Stomach smooth muscle (tissue), 2 donors: ENCODE measurements around the gene CARM1.
A peak's percentile ranks its signal among the peaks of the same experiment; 100 is the strongest.
"Not testable (repeated sequence)": the region's sequence is repeated elsewhere in the genome, so short reads cannot be mapped to it uniquely, and the experiment has no call there.

Experiments used
- H3K27ac ChIP-seq: one replicate; pipeline ENCODE4 v1.7.0; 2013; ENCODE audit warnings: mild to moderate bottlenecking, low read length, inconsistent platforms
- H3K27me3 ChIP-seq, 2 donors: one replicate each; pipeline ENCODE4 v1.7.0; 2013; ENCODE audit warnings: low read length in 2 of 2; ENCODE audit not compliant: insufficient read depth in 2 of 2, control insufficient read depth in 1 of 2
- H3K36me3 ChIP-seq, 2 donors: one replicate each; pipeline ENCODE4 v1.7.0; 2013; ENCODE audit warnings: low read length in 2 of 2; ENCODE audit not compliant: control insufficient read depth in 2 of 2, insufficient read depth in 2 of 2
- H3K4me1 ChIP-seq: one replicate; pipeline ENCODE4 v1.7.0; 2013; ENCODE audit warnings: low read length; ENCODE audit not compliant: control insufficient read depth, insufficient read depth
- H3K4me3 ChIP-seq, 2 donors: one replicate each; pipeline ENCODE4 v1.7.0; 2013; ENCODE audit warnings: low read length in 2 of 2
- H3K9ac ChIP-seq, 2 donors: one replicate each; pipeline ENCODE4 v1.7.0; 2013; ENCODE audit warnings: low read length in 2 of 2, mild to moderate bottlenecking in 1 of 2
- H3K9me3 ChIP-seq, 2 donors: one replicate each; pipeline ENCODE4 v1.7.0; 2013; ENCODE audit warnings: low read length in 2 of 2; ENCODE audit not compliant: control insufficient read depth in 2 of 2
- donor health status: healthy.
- donor health status: Pancreatic carcinoma.

CARM1 gene

GRCh38 chr19:10832939-10833296 is 38.4 kb upstream of the CARM1 start:
- H3K9me3 ChIP-seq: peaks cover 0 to 3% of the 10 kb centered on the region in 2 donors
- H3K27me3 ChIP-seq: no peaks in the 10 kb centered on the region

GRCh38 chr19:10835089-10835753 is 36.1 kb upstream of the CARM1 start:
- Histone ChIP-seq H3K27ac (peak overlapping the region; percentile 97), H3K9ac (peak overlapping the region; percentile 51 to 58), H3K36me3 (peaks cover 0 to 14% of the 10 kb centered on the region in 2 donors), H3K4me1 (peaks cover 15% of the 10 kb centered on the region), H3K9me3 (peaks cover 0 to 3% of the 10 kb centered on the region in 2 donors), H3K4me3 (peak overlapping the region; percentile 62 to 87), H3K27me3 (no peaks in the 10 kb centered on the region)

More at GRCh38 chr19:10832939-10833296, 38.4 kb upstream of the CARM1 start:
- H3K9ac ChIP-seq: no peak overlapping the region
- H3K4me3 ChIP-seq: no peak overlapping the region
- peaks cover 0 to 17% of the 10 kb centered on the region in 2 donors for H3K36me3 ChIP-seq
- peaks cover 15% of the 10 kb centered on the region for H3K4me1 ChIP-seq
- H3K27ac ChIP-seq: no peak overlapping the region

GRCh38 chr19:10835754-10836478 is 35.4 kb upstream of the CARM1 start, which contains the start of gene TMED1:
Gene TMED1 (minus strand): TSS chr19:10836212. CDS start chr19:10836191, 21 bp downstream.
- H3K9me3 ChIP-seq: peaks cover 0 to 3% of the 10 kb centered on the region in 2 donors
- H3K4me3 ChIP-seq: peak within 1 kb of the TSS; percentile 87
- peaks cover 15% of the 10 kb centered on the region for H3K4me1 ChIP-seq
- no peaks in the 10 kb centered on the region for H3K27me3 ChIP-seq
- H3K9ac ChIP-seq: peak within 1 kb of the TSS; percentile 90 to 91
- H3K36me3 ChIP-seq: peaks cover 0 to 10% of the 10 kb centered on the region in 2 donors
- H3K27ac ChIP-seq: peak within 1 kb of the TSS; percentile 97

- Histone ChIP-seq H3K9ac (peak overlapping the region; percentile 90 to 91), H3K4me1 (peaks cover 15% of the 10 kb centered on the region), H3K36me3 (peaks cover 0 to 9% of the 10 kb centered on the region in 2 donors), H3K27me3 (no peaks in the 10 kb centered on the region), H3K4me3 (peak overlapping the region; percentile 87), H3K27ac (peak overlapping the region; percentile 97), H3K9me3 (peaks cover 0 to 3% of the 10 kb centered on the region in 2 donors)
Observed at GRCh38 chr19:10836479-10837330, 34.6 kb upstream of the CARM1 start.

GRCh38 chr19:10837649-10838048 is 33.7 kb upstream of the CARM1 start:
- not testable (repeated sequence) for H3K36me3 ChIP-seq, H3K27ac ChIP-seq, H3K9ac ChIP-seq, H3K27me3 ChIP-seq, H3K9me3 ChIP-seq, H3K4me3 ChIP-seq
- peaks cover 15% of the 10 kb centered on the region for H3K4me1 ChIP-seq

- Histone ChIP-seq H3K9ac (no peak overlapping the region), H3K9me3 (peaks cover 0 to 3% of the 10 kb centered on the region in 2 donors), H3K4me3 (no peak overlapping the region), H3K27ac (no peak overlapping the region), H3K27me3 (no peaks in the 10 kb centered on the region), H3K4me1 (peaks cover 15% of the 10 kb centered on the region), H3K36me3 (no peaks in the 10 kb centered on the region)
Observed at GRCh38 chr19:10838377-10838776, 33.0 kb upstream of the CARM1 start.

- Histone ChIP-seq H3K4me1 (peaks cover 15% of the 10 kb centered on the region), H3K4me3 (no peak overlapping the region), H3K9me3 (peaks cover 0 to 3% of the 10 kb centered on the region in 2 donors)
Observed at GRCh38 chr19:10839114-10840050, 32.0 kb upstream of the CARM1 start.

GRCh38 chr19:10842788-10843187 is 28.6 kb upstream of the CARM1 start:
- no peak overlapping the region for H3K27ac ChIP-seq
- H3K4me1 ChIP-seq: no peaks in the 10 kb centered on the region
- no peaks in the 10 kb centered on the region for H3K36me3 ChIP-seq
- no peaks in the 10 kb centered on the region for H3K9me3 ChIP-seq
- no peak overlapping the region for H3K9ac ChIP-seq
- no peak overlapping the region for H3K4me3 ChIP-seq
- H3K27me3 ChIP-seq: no peaks in the 10 kb centered on the region

More at GRCh38 chr19:10839114-10840050, 32.0 kb upstream of the CARM1 start:
- Histone ChIP-seq H3K27me3 (no peaks in the 10 kb centered on the region), H3K36me3 (no peaks in the 10 kb centered on the region), H3K9ac (no peak overlapping the region), H3K27ac (no peak overlapping the region)

- Histone ChIP-seq H3K9me3 (no peaks in the 10 kb centered on the region), H3K36me3 (no peaks in the 10 kb centered on the region), H3K4me3 (no peak overlapping the region), H3K27ac (no peak overlapping the region), H3K4me1 (no peaks in the 10 kb centered on the region), H3K27me3 (peaks cover 0 to 5% of the 10 kb centered on the region in 2 donors), H3K9ac (no peak overlapping the region)
Observed at GRCh38 chr19:10846500-10847202, 24.7 kb upstream of the CARM1 start.
